HepG2 (cell line): ENCODE measurements around the gene ERICH3. TPM values are rescaled to one million over a fixed set of nuclear protein-coding genes. Genes with fewer than 3 reads are reported as not detected.

Source experiments
- ATAC-seq: fragments of 200-7000 bp; cut with Tn5 transposase; 3 replicates; pipeline ENCODE4 v1.9.1; 2020; ENCODE audit warnings: mild to moderate bottlenecking, moderate library complexity
- BruUV-seq: library from RNA; stranded (reverse); fragments of 400-500 nt; replicated peaks from 2 replicates; lab custom pipeline; 2021; lab: Mats Ljungman, UMichigan
- CTCF ChIA-PET: fragments of 300-600 bp; formaldehyde crosslinking; extraction: SDS; loops from one replicate; lab custom pipeline; 2021; ENCODE audit warnings: low total read pairs, inconsistent platforms, low intra/inter-chr PET ratio; lab: Yijun Ruan, JAX
- POLR2A ChIA-PET: fragments of 350-600 bp; sonication (Branson Sonifier 250); formaldehyde crosslinking; loops from one replicate; lab custom pipeline; 2020; ENCODE audit warnings: antibody characterized with exemption, inconsistent platforms; lab: Yijun Ruan, JAX
- DNase-seq: peaks from one replicate; pipeline ENCODE4 v3.0.0-alpha.2; 2015; ENCODE audit warnings: low spot score
- FAIRE-seq: peaks from 3 replicates; lab custom pipeline; 2011; peaks lifted over from hg19 to GRCh38; lab: Jason Lieb, UNC
- H2AFZ ChIP-seq: one replicate; pipeline ENCODE4 v1.6.1; 2011; ENCODE audit warnings: low read length, inconsistent platforms
- H3K27ac ChIP-seq: fragments of 300-600 bp; 3 replicates; pipeline ENCODE4 v1.8.0; 2011; ENCODE audit warnings: mixed run types, mild to moderate bottlenecking, mixed read lengths, low read length, inconsistent platforms; ENCODE audit not compliant: insufficient read depth; ENCODE audit errors: extremely low read length
- H3K27me3 ChIP-seq, 2 experiments: fragments of 200-600 bp in 1 of 2; 2 replicates in 1 of 2; 3 replicates in 1 of 2; pipeline versions ENCODE4 v1.6.0 to v1.8.0; 2011; ENCODE audit warnings: low read length in 2 of 2, mild to moderate bottlenecking in 2 of 2, moderate library complexity in 2 of 2, inconsistent platforms in 1 of 2; ENCODE audit not compliant: insufficient read depth in 2 of 2, control insufficient read depth in 1 of 2
- H3K36me3 ChIP-seq, 2 experiments: fragments of 200-600 bp in 1 of 2; replicated peaks in 1 of 2; 2 replicates in 1 of 2; 3 replicates in 1 of 2; pipeline versions ENCODE4 v1.5.1 to v1.8.0; 2011; ENCODE audit warnings: low read length in 2 of 2, inconsistent platforms in 1 of 2; ENCODE audit not compliant: insufficient read depth in 2 of 2, control insufficient read depth in 1 of 2
- H3K4me1 ChIP-seq: 2 replicates; pipeline ENCODE4 v1.5.1; 2012; ENCODE audit warnings: low read length, inconsistent platforms; ENCODE audit not compliant: insufficient read depth
- H3K4me2 ChIP-seq: 2 replicates; pipeline ENCODE4 v1.6.0; 2011; ENCODE audit warnings: low read depth, low read length, inconsistent platforms
- H3K4me3 ChIP-seq, 3 experiments: fragments of 200-600 bp in 1 of 3; sonication (generic), shearing (Covaris generic) in 1 of 3; replicated peaks in 1 of 3; 2 replicates each; pipeline ENCODE4 v1.5.1; 2011 to 2016; ENCODE audit warnings: low read length in 3 of 3, inconsistent platforms in 2 of 3, low read depth in 2 of 3, mild to moderate bottlenecking in 2 of 3, control low read depth in 1 of 3, mixed read lengths in 1 of 3; ENCODE audit not compliant: insufficient read depth in 1 of 3
- H3K79me2 ChIP-seq: one replicate; pipeline ENCODE4 v1.6.1; 2011; ENCODE audit warnings: low read length, inconsistent platforms; ENCODE audit not compliant: insufficient read depth
- H3K9ac ChIP-seq: 2 replicates; pipeline ENCODE4 v1.6.0; 2011; ENCODE audit warnings: mild to moderate bottlenecking, low read depth, low read length, inconsistent platforms; ENCODE audit not compliant: insufficient read depth
- H3K9me3 ChIP-seq: 2 replicates; pipeline ENCODE4 v1.5.1; 2012; ENCODE audit warnings: mild to moderate bottlenecking, low read length
- H4K20me1 ChIP-seq: 2 replicates; pipeline ENCODE4 v1.6.0; 2011; ENCODE audit warnings: inconsistent platforms, mild to moderate bottlenecking, low read length, moderate library complexity; ENCODE audit not compliant: insufficient read depth
- CHCHD3 ChIP-seq: sonication (generic); formaldehyde crosslinking; IDR thresholded peaks from 2 replicates; pipeline ENCODE4 v1.8.0; 2022; ENCODE audit warnings: mild to moderate bottlenecking, missing genetic modification reagents, moderate library complexity
- MAFF ChIP-seq: IDR thresholded peaks from 2 replicates; pipeline ENCODE4 v1.6.1; 2011; ENCODE audit warnings: low read depth, low read length, improper control_type of control experiment
- MAFK ChIP-seq, 2 experiments: IDR thresholded peaks in 1 of 2; conservative IDR thresholded peaks in 1 of 2; 2 replicates each; pipeline ENCODE4 v1.6.1; 2011; ENCODE audit warnings: improper control_type of control experiment in 2 of 2, low read length in 2 of 2
- SAP130 ChIP-seq: IDR thresholded peaks from 2 replicates; pipeline ENCODE4 v1.6.1; 2016; ENCODE audit warnings: low read depth
- ZNF121 ChIP-seq: sonication (generic); formaldehyde crosslinking; IDR thresholded peaks from 2 replicates; pipeline ENCODE4 v1.5.0; 2020; ENCODE audit warnings: mild to moderate bottlenecking, missing genetic modification reagents
- ZNF263 ChIP-seq: sonication (generic); formaldehyde crosslinking; IDR thresholded peaks from 2 replicates; pipeline ENCODE4 v1.4.0; 2020; ENCODE audit warnings: missing genetic modification reagents
- ZNF264 ChIP-seq: sonication (generic); formaldehyde crosslinking; IDR thresholded peaks from 2 replicates; pipeline ENCODE4 v1.4.0; 2020; ENCODE audit warnings: missing genetic modification reagents
- WGBS: methylation state at CpG from one replicate; pipeline ENCODE4 v1.1.6; 2017; ENCODE audit warnings: low lambda C conversion rate; 5-methylcytosine and 5-hydroxymethylcytosine counted together
- in situ Hi-C: cut with HindIII; loops from 2 replicates; pipeline ENCODE4 v1.10.0; 2017; ENCODE audit warnings: low pct_unique_long_range_greater_than_20kb; ENCODE audit not compliant: extremely low pct_ligation_motif_present
- intact Hi-C: fragments of 100-400 bp; cut with micrococcal nuclease; formaldehyde crosslinking; loops from one replicate; pipeline ENCODE4 v1.10.0; 2022; ENCODE audit not compliant: unreplicated experiment
- polyA plus RNA-seq, 8 experiments: library from polyadenylated mRNA; depleted of rRNA in 3 of 8; stranded (reverse) in 7 of 8; unstranded in 1 of 8; fragments of >200 nt; fragmentation: Illumina TruSeq in 4 of 8; extraction: Trizol in 4 of 8; gene quantifications; 2 replicates each; pipeline versions ENCODE4 v1.2.1 to v1.2.3, GENCODE V29; 2011 to 2016; ENCODE audit warnings: low read depth in 4 of 8, missing spikeins in 1 of 8, mixed read lengths in 1 of 8; ENCODE audit not compliant: insufficient read depth in 1 of 8
- total RNA-seq, 5 experiments: library from RNA; depleted of rRNA; stranded (reverse); fragments of >200 nt; fragmentation: Illumina TruSeq; extraction: Trizol; gene quantifications; 2 replicates each; pipeline ENCODE4 v1.2.3, GENCODE V29; 2016; ENCODE audit warnings: low read depth in 1 of 5
- TF ChIP-seq, protein P1 (sequence below): sonication (generic); formaldehyde crosslinking; IDR thresholded peaks from 2 replicates; pipeline ENCODE4 v1.8.1; 2023; ENCODE audit warnings: missing genetic modification reagents, mild to moderate bottlenecking, borderline replicate concordance
- TF ChIP-seq, protein P2 (sequence below): sonication (generic); formaldehyde crosslinking; IDR thresholded peaks from 2 replicates; pipeline ENCODE4 v1.4.0; 2020; ENCODE audit warnings: missing genetic modification reagents, low read depth, mild to moderate bottlenecking, borderline replicate concordance
- TF ChIP-seq, protein P3 (sequence below): sonication (generic); formaldehyde crosslinking; IDR thresholded peaks from 2 replicates; pipeline ENCODE4 v1.4.0; 2020; ENCODE audit warnings: missing genetic modification reagents

ERICH3 gene
- total and polyA plus RNA-seq, 2 of the 13 experiments (the other 11 are each of a cell fraction or from before 2014, with no cell fraction given), result 0.03 TPM; not detected in 1

DNA sequence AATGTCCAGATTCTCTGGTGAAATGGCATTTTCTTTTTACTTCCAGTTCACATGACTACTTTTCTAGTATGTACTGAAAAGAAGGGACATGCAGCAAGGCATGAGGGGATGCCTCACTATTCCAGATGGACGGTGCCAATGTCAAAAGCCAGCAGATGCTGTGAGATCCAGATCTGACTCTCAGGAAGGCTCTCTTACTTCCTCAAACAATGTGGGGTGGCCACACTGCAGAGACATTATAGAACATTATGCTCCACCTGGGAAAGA is 41.6 kb upstream of the ERICH3 start:
- in situ Hi-C loops, result no loop called here
- FAIRE-seq (no peak), ATAC-seq (no peak), DNase-seq (no peak)
- CTCF ChIA-PET, result no interaction called here
- H4K20me1 ChIP-seq, result peaks cover 3% of the 10 kb centered on the region; the same call in 1 of the 2 replicates
- no peaks in the 10 kb centered on the region for H3K9me3 ChIP-seq
- no peak overlapping the region for H3K27ac ChIP-seq
- BruUV-seq, result no TSS peak
- 100% methylated on average over 1 of the region's 1 CpG for WGBS
- no peak overlapping the region for H2AFZ ChIP-seq
- intact Hi-C loops, result no loop called here
- TF ChIP-seq, protein P1, sequence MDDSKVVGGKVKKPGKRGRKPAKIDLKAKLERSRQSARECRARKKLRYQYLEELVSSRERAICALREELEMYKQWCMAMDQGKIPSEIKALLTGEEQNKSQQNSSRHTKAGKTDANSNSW (CRISPR knock-in tag), result no peak
- TF ChIP-seq CHCHD3 (CRISPR knock-in tag) (no peak), ZNF264 (no peak)
- TF ChIP-seq, protein P2, sequence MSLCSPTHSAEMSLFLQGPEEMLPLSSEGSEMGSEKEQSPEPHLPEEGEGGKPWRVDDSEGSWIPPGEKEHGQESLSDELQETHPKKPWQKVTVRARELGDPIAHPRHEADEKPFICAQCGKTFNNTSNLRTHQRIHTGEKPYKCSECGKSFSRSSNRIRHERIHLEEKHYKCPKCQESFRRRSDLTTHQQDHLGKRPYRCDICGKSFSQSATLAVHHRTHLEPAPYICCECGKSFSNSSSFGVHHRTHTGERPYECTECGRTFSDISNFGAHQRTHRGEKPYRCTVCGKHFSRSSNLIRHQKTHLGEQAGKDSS (CRISPR knock-in tag), result no peak
- no peak overlapping the region for H3K9ac ChIP-seq
- POLR2A ChIA-PET, result interaction anchor here (2.0 to 2.2 kb wide), 2 partner anchors 16 to 17 kb away, joined by 4 to 11 read pairs; partner anchors contain the start of genes CRYZ and TYW3
- H3K4me3 ChIP-seq, result no peak overlapping the region
- no peaks in the 10 kb centered on the region for H3K27me3 ChIP-seq
- H3K4me2 ChIP-seq, result no peak overlapping the region
- peaks cover 25 to 92% of the 10 kb centered on the region in 2 experiments for H3K36me3 ChIP-seq
- no peaks in the 10 kb centered on the region for H3K4me1 ChIP-seq
- peaks cover 2% of the 10 kb centered on the region for H3K79me2 ChIP-seq

DNA sequence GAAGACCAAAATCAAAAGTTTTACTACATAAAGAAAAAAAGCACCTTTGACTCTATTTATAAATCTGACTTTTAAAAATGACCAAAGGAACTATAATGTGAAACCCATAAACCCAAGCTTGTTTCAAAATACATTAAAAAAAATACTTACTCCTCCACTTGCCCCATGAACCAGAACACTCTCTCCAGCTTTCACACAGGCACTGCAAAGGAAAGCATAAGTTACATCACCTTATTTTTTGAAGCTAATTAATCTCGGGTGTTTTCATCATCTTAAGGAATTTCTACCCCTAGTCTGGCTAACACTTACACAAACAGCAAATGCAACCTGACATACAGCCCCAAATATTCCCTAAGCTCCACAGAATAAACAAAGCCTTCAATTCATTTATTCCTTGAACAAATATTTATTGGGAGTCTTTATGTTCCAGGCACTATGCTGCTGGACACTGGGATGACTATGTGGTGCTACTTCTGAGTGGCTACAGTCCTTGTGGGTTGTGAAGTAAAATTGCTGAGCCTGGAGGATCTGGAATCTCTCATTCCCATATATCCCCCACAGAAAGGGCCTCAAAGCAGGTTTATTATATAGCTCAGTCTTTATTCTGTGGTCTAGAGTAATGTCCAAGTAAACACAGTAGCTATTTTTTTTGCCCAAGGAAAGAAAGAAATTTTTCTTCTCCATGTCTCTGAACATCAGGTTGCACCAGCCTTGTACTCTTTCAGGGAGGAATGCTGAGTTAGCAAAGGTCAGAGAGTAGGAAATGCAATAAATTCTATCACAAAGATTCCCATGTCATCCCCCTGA is 41.0 kb upstream of the ERICH3 start:
- 94% methylated on average over 1 of the region's 1 CpG for WGBS
- no peak for TF ChIP-seq SAP130 (CRISPR knock-in tag)
- TF ChIP-seq ZNF121, result no peak
- no peak for TF ChIP-seq ZNF263
- peak; percentile 42 to 79; a peak in 3 of 4 replicates for TF ChIP-seq MAFK (conservative IDR thresholded peaks at IDR 0.05 in 1 of 2, IDR thresholded peaks at IDR 0.05 in 1 of 2; ENCODE audit: low read length in 2 of 2)
- TF ChIP-seq, protein P3, sequence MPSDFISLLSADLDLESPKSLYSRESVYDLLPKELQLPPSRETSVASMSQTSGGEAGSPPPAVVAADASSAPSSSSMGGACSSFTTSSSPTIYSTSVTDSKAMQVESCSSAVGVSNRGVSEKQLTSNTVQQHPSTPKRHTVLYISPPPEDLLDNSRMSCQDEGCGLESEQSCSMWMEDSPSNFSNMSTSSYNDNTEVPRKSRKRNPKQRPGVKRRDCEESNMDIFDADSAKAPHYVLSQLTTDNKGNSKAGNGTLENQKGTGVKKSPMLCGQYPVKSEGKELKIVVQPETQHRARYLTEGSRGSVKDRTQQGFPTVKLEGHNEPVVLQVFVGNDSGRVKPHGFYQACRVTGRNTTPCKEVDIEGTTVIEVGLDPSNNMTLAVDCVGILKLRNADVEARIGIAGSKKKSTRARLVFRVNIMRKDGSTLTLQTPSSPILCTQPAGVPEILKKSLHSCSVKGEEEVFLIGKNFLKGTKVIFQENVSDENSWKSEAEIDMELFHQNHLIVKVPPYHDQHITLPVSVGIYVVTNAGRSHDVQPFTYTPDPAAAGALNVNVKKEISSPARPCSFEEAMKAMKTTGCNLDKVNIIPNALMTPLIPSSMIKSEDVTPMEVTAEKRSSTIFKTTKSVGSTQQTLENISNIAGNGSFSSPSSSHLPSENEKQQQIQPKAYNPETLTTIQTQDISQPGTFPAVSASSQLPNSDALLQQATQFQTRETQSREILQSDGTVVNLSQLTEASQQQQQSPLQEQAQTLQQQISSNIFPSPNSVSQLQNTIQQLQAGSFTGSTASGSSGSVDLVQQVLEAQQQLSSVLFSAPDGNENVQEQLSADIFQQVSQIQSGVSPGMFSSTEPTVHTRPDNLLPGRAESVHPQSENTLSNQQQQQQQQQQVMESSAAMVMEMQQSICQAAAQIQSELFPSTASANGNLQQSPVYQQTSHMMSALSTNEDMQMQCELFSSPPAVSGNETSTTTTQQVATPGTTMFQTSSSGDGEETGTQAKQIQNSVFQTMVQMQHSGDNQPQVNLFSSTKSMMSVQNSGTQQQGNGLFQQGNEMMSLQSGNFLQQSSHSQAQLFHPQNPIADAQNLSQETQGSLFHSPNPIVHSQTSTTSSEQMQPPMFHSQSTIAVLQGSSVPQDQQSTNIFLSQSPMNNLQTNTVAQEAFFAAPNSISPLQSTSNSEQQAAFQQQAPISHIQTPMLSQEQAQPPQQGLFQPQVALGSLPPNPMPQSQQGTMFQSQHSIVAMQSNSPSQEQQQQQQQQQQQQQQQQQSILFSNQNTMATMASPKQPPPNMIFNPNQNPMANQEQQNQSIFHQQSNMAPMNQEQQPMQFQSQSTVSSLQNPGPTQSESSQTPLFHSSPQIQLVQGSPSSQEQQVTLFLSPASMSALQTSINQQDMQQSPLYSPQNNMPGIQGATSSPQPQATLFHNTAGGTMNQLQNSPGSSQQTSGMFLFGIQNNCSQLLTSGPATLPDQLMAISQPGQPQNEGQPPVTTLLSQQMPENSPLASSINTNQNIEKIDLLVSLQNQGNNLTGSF (CRISPR knock-in tag), result no peak
- peak; percentile 69 for TF ChIP-seq MAFF
- Histone ChIP-seq H3K4me3 (no peak overlapping the region), H3K27ac (no peak overlapping the region), H2AFZ (no peak overlapping the region), H3K36me3 (peaks cover 25 to 91% of the 10 kb centered on the region in 2 experiments), H3K4me1 (no peaks in the 10 kb centered on the region), H3K79me2 (peaks cover 2% of the 10 kb centered on the region), H3K9me3 (no peaks in the 10 kb centered on the region), H4K20me1 (peaks cover 3% of the 10 kb centered on the region; the same call in 1 of the 2 replicates), H3K27me3 (no peaks in the 10 kb centered on the region), H3K4me2 (no peak overlapping the region), H3K9ac (no peak overlapping the region)
- DNase-seq (no peak), FAIRE-seq (no peak), ATAC-seq (no peak)
- ChIA-PET POLR2A (interaction anchor here (2.0 to 2.2 kb wide), 2 partner anchors 17 to 18 kb away, joined by 4 to 11 read pairs; partner anchors contain the start of genes CRYZ and TYW3), CTCF (no interaction called here)
- in situ Hi-C loops, result no loop called here
- intact Hi-C loops, result no loop called here
- no TSS peak for BruUV-seq
